ENCODE data around the gene HSPA1A. TPM values are rescaled to one million over a fixed set of nuclear protein-coding genes. Genes with fewer than 3 reads are reported as not detected.
A peak's percentile ranks its signal among the peaks of the same experiment; 100 is the strongest.

HSPA1A gene
- total RNA-seq (100 to 1,000 TPM in 6 of 7 donors, 10 to 100 TPM in 1; 97.7 to 384 (median 127) TPM), polyA plus RNA-seq (10 to 100 TPM; 16.4 to 58.5 (median 27.7) TPM)
- long read RNA-seq, donor 1, transcript HSPA1A-201 (1 exons, 2,483 nt), result major isoform, 55 of 55 reads
- long read RNA-seq, donor 1, partial matches to known transcripts, result 0 of 55 reads
- long read RNA-seq, donor 1, other reads (novel, unspliced or antisense), result 0 of 55 reads
- long read RNA-seq, donor 2, transcript HSPA1A-201 (1 exons, 2,483 nt), result major isoform, 59 of 59 reads
- long read RNA-seq, donor 2, partial matches to known transcripts, result 0 of 59 reads
- long read RNA-seq, donor 2, other reads (novel, unspliced or antisense), result 0 of 59 reads

DNA sequence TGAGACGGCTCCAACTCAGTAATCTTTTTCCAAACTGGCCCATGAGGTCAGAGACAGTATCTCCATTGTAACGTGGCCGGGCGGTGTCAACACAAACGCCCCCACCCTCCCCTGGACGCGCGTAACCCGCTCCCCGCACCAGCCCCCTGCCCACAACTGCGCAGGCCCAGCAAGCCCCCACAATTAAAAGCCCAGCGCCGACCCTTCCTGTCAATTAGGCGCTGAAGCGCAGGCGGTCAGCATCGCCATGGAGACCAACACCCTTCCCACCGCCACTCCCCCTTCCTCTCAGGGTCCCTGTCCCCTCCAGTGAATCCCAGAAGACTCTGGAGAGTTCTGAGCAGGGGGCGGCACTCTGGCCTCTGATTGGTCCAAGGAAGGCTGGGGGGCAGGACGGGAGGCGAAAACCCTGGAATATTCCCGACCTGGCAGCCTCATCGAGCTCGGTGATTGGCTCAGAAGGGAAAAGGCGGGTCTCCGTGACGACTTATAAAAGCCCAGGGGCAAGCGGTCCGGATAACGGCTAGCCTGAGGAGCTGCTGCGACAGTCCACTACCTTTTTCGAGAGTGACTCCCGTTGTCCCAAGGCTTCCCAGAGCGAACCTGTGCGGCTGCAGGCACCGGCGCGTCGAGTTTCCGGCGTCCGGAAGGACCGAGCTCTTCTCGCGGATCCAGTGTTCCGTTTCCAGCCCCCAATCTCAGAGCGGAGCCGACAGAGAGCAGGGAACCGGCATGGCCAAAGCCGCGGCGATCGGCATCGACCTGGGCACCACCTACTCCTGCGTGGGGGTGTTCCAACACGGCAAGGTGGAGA is at the start of gene HSPA1A, which contains the start of gene HSPA1L:
TSS of gene HSPA1A (plus strand) at position 519 of the 814 bp plus-strand sequence. CDS start at position 733, 214 bp downstream.
TSS of gene HSPA1L (minus strand) at position 259 of the 814 bp plus-strand sequence. CDS start 3,311 bp downstream, outside the sequence.
- intact Hi-C loops (cut with DNase I; ENCODE audit: low total_unique reads), result no loop called here
- TF ChIP-seq, protein P1, sequence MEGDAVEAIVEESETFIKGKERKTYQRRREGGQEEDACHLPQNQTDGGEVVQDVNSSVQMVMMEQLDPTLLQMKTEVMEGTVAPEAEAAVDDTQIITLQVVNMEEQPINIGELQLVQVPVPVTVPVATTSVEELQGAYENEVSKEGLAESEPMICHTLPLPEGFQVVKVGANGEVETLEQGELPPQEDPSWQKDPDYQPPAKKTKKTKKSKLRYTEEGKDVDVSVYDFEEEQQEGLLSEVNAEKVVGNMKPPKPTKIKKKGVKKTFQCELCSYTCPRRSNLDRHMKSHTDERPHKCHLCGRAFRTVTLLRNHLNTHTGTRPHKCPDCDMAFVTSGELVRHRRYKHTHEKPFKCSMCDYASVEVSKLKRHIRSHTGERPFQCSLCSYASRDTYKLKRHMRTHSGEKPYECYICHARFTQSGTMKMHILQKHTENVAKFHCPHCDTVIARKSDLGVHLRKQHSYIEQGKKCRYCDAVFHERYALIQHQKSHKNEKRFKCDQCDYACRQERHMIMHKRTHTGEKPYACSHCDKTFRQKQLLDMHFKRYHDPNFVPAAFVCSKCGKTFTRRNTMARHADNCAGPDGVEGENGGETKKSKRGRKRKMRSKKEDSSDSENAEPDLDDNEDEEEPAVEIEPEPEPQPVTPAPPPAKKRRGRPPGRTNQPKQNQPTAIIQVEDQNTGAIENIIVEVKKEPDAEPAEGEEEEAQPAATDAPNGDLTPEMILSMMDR (IDR thresholded peaks at IDR 0.05 in 8 of 11, conservative IDR thresholded peaks at IDR 0.05 in 3 of 11), result no peak
- TF ChIP-seq POLR2A (IDR thresholded peaks at IDR 0.05) (peak; percentile 96 to 99 (median 96)), POLR2AphosphoS5 (IDR thresholded peaks at IDR 0.05) (peak; percentile 96 to 100 (median 100))
- Histone ChIP-seq H3K4me1 (peaks cover 25 to 60% (median 46%) of the 10 kb centered on the region in 6 donors), H3K27ac (peak within 1 kb of the TSS; percentile 94 to 98 (median 96)), H3K27me3 (replicated peaks in 1 of 7) (no peaks in the 10 kb centered on the region), H3K9me3 (no peaks in the 10 kb centered on the region), H3K4me3 (peak within 1 kb of the TSS; percentile 43 to 87 (median 63)), H3K36me3 (peaks cover 0 to 18% (median 2%) of the 10 kb centered on the region in 6 donors)
- DNase-seq, result peak; percentile 94
- 0 to 3% (median 1%) methylated on average over 40 to 56 of the region's 56 CpGs for WGBS, 5 donors

DNA sequence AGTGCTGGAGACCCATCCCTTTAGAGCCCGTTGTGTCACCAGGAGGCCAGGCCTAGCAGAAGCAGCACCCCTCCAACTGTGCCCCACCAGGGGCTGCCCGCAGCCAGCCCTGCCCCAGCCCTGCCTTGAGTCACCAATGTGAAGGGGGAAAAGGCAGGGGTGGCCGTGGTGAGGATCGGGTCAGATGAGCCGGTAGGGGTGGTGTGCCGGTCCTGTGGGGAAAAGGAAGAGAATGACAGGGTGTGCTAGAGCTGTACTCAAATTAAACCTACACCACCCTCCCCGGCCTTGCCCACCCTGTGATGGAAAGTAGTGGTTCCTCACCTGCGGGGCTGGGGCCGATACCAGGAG is 49.8 kb upstream of the HSPA1A start:
- H3K27me3 ChIP-seq (replicated peaks in 1 of 7), result no peaks in the 10 kb centered on the region
- intact Hi-C loops (cut with DNase I; ENCODE audit: low total_unique reads), result no loop called here

DNA sequence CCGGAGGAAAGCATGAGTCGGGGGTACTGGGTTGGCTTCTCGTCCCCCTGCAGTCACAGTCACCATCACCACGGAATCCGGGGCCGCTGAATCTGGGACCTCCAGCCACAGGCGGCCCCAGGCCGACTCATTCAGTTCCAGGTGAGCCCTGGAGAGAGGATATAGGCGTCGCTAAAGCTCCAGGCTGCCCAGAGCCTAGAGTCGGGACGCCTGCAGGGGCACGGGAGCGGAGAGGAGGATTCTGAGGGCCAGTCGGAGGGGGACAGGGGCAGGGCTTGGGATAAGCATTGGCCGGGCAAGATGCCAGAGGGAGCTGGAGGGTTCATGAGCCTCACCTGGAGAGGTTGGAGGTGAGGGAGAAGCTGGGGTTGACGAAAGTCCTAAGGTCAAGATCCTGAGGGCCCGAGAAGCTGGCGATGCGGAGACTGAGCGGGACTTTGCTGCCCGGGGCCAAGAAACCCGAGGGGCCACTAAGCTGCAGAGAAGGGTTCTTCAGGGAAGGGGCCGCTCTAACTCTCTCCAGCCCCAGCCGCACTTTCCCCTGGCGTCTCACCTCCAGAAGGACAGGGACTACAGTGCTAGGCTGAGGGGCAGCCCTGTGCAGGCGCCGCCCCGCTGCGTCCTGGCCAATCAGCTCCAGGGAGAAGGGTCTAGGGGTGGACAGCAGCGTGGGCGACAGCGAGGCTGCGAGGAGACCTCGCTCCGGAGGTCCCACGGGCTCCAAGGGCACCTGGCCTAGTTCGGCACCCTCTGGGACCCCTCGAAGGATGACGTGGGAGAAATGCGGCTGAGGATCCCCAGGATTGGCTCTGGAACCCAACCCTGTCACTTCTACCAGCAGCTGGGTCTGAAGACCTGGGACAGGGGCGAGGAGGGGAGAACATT is 49.2 kb upstream of the HSPA1A start:
- TF ChIP-seq, protein P1 (IDR thresholded peaks at IDR 0.05 in 8 of 11, conservative IDR thresholded peaks at IDR 0.05 in 3 of 11), result no peak
- TF ChIP-seq POLR2AphosphoS5 (IDR thresholded peaks at IDR 0.05), result peak in 1 of 3 donors; percentile 18
- WGBS, 5 donors, result 63 to 86% (median 73%) methylated on average over 37 to 42 of the region's 42 CpGs
- DNase-seq, result peak; percentile 72
- H3K27ac ChIP-seq, result no peak overlapping the region
- intact Hi-C loops (cut with DNase I; ENCODE audit: low total_unique reads), result no loop called here
- no peaks in the 10 kb centered on the region for H3K9me3 ChIP-seq
- H3K4me1 ChIP-seq, result peaks cover 0 to 37% (median 21%) of the 10 kb centered on the region in 6 donors
- no peaks in the 10 kb centered on the region for H3K27me3 ChIP-seq (replicated peaks in 1 of 7)
- peaks cover 0 to 22% (median 5%) of the 10 kb centered on the region in 6 donors for H3K36me3 ChIP-seq
- peak overlapping the region in 2 of 8 donors; percentile 20 to 39 for H3K4me3 ChIP-seq

More for the DNA sequence above, 49.8 kb upstream of the HSPA1A start:
- H3K4me1 ChIP-seq, result peaks cover 0 to 37% (median 21%) of the 10 kb centered on the region in 6 donors
- no peak overlapping the region for H3K4me3 ChIP-seq
- no peaks in the 10 kb centered on the region for H3K9me3 ChIP-seq
- H3K36me3 ChIP-seq, result peaks cover 0 to 28% (median 6%) of the 10 kb centered on the region in 6 donors
- peak; percentile 66 for DNase-seq
- 75 to 86% (median 84%) methylated on average over 9 of the region's 9 CpGs for WGBS, 5 donors
- no peak overlapping the region for H3K27ac ChIP-seq
- TF ChIP-seq, protein P1 (IDR thresholded peaks at IDR 0.05 in 8 of 11, conservative IDR thresholded peaks at IDR 0.05 in 3 of 11), result no peak
- TF ChIP-seq POLR2A (IDR thresholded peaks at IDR 0.05) (no peak), POLR2AphosphoS5 (IDR thresholded peaks at IDR 0.05) (no peak)

Data from spleen (tissue), 13 donors.